ENCODE data around the gene NCAN. TPM values are rescaled to one million over a fixed set of nuclear protein-coding genes. Genes with fewer than 3 reads are reported as not detected.

NCAN gene
- total and polyA plus RNA-seq, 2 of the 13 experiments (the other 11 are each of a cell fraction or from before 2014, with no cell fraction given), result not detected

GRCh38 chr19:19240476-19240875, 28.7 kb downstream of the NCAN start:
- 11% methylated on average over 8 of the region's 9 CpGs for WGBS (ENCODE audit: low lambda C conversion rate)

More at GRCh38 chr19:19240476-19240875, 28.7 kb downstream of the NCAN start:
- DNase-seq (ENCODE audit: low spot score), result no peak
- no peak for ATAC-seq
- in situ Hi-C loops (cut with HindIII; ENCODE audit: extremely low pct_ligation_motif_present, low pct_unique_long_range_greater_than_20kb), result no loop called here
- BruUV-seq (replicated peaks), result no TSS peak
- Histone ChIP-seq H3K9ac (ENCODE audit: insufficient read depth, low read depth, low read length) (no peak overlapping the region), H3K4me2 (ENCODE audit: low read depth, low read length) (no peak overlapping the region), H3K4me3 (replicated peaks in 1 of 3; ENCODE audit: insufficient read depth in 1 of 3, low read depth in 2 of 3, low read length in 3 of 3) (no peak overlapping the region), H3K4me1 (ENCODE audit: insufficient read depth, low read length) (no peaks in the 10 kb centered on the region), H3K79me2 (ENCODE audit: insufficient read depth, low read length) (no peaks in the 10 kb centered on the region), H3K27me3 (ENCODE audit: control insufficient read depth in 1 of 2, insufficient read depth in 2 of 2, low read length in 2 of 2) (0 out of 5 replicates have a peak, but pooled peaks cover 0 to 9% of the 10 kb centered on the region in 2 experiments), H4K20me1 (ENCODE audit: insufficient read depth, low read length) (no peaks in the 10 kb centered on the region), H3K36me3 (replicated peaks in 1 of 2; ENCODE audit: control insufficient read depth in 1 of 2, insufficient read depth in 2 of 2, low read length in 2 of 2) (no peaks in the 10 kb centered on the region), H3K9me3 (ENCODE audit: low read length) (no peaks in the 10 kb centered on the region), H3K27ac (ENCODE audit: extremely low read length, insufficient read depth, low read length) (no peak overlapping the region), H2AFZ (ENCODE audit: low read length) (no peak overlapping the region)
- no peak for FAIRE-seq
- intact Hi-C loops (cut with micrococcal nuclease; ENCODE audit: unreplicated experiment), result no loop called here
- POLR2A ChIA-PET, result no interaction called here
- CTCF ChIA-PET (ENCODE audit: low intra/inter-chr PET ratio, low total read pairs), result no interaction called here
- TF ChIP-seq THAP7 (CRISPR knock-in tag; IDR thresholded peaks at IDR 0.05), result no peak
- no peak for TF ChIP-seq MXI1 (IDR thresholded peaks at IDR 0.05; ENCODE audit: borderline replicate concordance, low read depth, low read length)
- no peak for TF ChIP-seq GATAD2A (CRISPR knock-in tag; IDR thresholded peaks at IDR 0.05)
- TF ChIP-seq ZNF180 (CRISPR knock-in tag; IDR thresholded peaks at IDR 0.05; ENCODE audit: borderline replicate concordance, low read depth), result no peak
- TF ChIP-seq, protein P1, sequence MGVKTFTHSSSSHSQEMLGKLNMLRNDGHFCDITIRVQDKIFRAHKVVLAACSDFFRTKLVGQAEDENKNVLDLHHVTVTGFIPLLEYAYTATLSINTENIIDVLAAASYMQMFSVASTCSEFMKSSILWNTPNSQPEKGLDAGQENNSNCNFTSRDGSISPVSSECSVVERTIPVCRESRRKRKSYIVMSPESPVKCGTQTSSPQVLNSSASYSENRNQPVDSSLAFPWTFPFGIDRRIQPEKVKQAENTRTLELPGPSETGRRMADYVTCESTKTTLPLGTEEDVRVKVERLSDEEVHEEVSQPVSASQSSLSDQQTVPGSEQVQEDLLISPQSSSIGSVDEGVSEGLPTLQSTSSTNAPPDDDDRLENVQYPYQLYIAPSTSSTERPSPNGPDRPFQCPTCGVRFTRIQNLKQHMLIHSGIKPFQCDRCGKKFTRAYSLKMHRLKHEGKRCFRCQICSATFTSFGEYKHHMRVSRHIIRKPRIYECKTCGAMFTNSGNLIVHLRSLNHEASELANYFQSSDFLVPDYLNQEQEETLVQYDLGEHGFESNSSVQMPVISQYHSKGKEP (CRISPR knock-in tag; IDR thresholded peaks at IDR 0.05), result no peak
- TF ChIP-seq, protein P2, sequence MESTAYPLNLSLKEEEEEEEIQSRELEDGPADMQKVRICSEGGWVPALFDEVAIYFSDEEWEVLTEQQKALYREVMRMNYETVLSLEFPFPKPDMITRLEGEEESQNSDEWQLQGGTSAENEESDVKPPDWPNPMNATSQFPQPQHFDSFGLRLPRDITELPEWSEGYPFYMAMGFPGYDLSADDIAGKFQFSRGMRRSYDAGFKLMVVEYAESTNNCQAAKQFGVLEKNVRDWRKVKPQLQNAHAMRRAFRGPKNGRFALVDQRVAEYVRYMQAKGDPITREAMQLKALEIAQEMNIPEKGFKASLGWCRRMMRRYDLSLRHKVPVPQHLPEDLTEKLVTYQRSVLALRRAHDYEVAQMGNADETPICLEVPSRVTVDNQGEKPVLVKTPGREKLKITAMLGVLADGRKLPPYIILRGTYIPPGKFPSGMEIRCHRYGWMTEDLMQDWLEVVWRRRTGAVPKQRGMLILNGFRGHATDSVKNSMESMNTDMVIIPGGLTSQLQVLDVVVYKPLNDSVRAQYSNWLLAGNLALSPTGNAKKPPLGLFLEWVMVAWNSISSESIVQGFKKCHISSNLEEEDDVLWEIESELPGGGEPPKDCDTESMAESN (CRISPR knock-in tag; conservative IDR thresholded peaks at IDR 0.05), result no peak
- TF ChIP-seq GPN1 (CRISPR knock-in tag; IDR thresholded peaks at IDR 0.05; ENCODE audit: borderline replicate concordance), result no peak
- TF ChIP-seq AGO1 (IDR thresholded peaks at IDR 0.05; ENCODE audit: low read depth, low read length, poor library complexity, severe bottlenecking), result no peak
- no peak for TF ChIP-seq NR1H2 (CRISPR knock-in tag; IDR thresholded peaks at IDR 0.05; ENCODE audit: borderline replicate concordance, low read depth)
- no peak for TF ChIP-seq RNF219 (CRISPR knock-in tag; IDR thresholded peaks at IDR 0.05)
- TF ChIP-seq, protein P3, sequence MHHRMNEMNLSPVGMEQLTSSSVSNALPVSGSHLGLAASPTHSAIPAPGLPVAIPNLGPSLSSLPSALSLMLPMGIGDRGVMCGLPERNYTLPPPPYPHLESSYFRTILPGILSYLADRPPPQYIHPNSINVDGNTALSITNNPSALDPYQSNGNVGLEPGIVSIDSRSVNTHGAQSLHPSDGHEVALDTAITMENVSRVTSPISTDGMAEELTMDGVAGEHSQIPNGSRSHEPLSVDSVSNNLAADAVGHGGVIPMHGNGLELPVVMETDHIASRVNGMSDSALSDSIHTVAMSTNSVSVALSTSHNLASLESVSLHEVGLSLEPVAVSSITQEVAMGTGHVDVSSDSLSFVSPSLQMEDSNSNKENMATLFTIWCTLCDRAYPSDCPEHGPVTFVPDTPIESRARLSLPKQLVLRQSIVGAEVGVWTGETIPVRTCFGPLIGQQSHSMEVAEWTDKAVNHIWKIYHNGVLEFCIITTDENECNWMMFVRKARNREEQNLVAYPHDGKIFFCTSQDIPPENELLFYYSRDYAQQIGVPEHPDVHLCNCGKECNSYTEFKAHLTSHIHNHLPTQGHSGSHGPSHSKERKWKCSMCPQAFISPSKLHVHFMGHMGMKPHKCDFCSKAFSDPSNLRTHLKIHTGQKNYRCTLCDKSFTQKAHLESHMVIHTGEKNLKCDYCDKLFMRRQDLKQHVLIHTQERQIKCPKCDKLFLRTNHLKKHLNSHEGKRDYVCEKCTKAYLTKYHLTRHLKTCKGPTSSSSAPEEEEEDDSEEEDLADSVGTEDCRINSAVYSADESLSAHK (CRISPR knock-in tag; IDR thresholded peaks at IDR 0.05; ENCODE audit: borderline replicate concordance), result no peak
- no peak for TF ChIP-seq GTF3A (CRISPR knock-in tag; conservative IDR thresholded peaks at IDR 0.05)

All from HepG2 (cell line).